NCI-H524 treated with DMSO at 0.1 percent for 48 hours (cell line): ENCODE results near the gene ZMYM4.

Source experiments
- DNase-seq: peaks from one replicate; lab custom pipeline; 2025; lab: John Stamatoyannopoulos, UW

ZMYM4 gene

GRCh38 chr1:35278886-35279554 is 10.5 kb downstream of the ZMYM4 start:
- DNase-seq, result no peak

DNA sequence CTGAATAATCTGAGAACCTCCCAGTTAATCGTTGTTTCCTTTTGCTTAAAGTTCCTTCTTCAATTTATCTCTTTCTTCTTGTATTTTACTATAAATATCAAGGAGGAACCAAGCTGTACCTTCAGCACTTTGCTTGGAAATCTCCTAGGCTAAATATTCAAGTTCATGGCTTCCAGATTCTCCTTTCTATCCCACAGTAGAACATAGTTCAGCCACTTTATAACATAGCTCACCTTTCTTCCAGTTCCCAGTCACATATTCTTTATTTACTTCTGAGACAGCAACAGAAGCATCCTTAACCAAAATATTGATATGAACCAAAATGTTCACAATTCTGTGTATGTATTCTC is 11.0 kb downstream of the ZMYM4 start:
- no peak for DNase-seq

DNA sequence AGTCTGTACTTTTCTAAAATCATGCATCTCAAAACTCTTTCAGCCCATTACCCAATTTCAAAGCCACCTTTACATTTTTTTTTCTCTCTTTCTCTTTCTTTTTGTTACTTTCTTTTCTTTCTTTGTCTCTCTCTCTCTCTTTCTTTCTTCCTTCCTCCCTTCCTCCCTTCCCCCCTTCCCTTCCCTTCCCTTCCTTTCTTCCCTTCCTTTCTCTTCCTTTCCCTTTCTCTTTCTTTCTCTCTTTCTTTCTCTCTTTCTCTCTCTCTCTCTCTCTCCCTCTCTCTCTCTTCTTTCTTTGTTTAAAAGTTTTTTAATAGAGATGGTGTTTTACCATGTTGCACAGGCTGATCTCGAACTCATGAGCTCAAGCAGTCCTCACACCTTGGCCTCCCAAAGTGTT is 11.5 kb downstream of the ZMYM4 start:
- no peak for DNase-seq

- no peak for DNase-seq
Measured at GRCh38 chr1:35281565-35281964, 13.1 kb downstream of the ZMYM4 start.

DNA sequence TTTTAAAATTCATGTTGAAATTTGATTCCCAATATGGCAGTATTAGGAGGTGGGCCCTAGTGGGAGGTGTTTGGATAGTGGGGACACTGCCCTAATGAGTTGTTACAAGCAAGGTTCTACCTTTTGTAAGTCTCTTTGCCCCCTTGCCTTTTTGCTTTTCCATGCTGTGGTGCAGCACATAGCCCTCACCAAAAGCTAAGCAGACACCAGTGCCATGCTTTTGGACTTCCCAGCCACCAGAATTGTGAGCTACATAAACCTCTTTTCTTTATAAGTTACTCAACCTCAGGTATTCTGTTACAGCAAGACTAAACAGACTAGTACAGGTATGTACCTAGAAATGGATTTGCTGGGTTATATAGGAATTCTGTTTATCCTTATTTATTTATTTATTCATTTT is 13.7 kb downstream of the ZMYM4 start:
- DNase-seq, result no peak

- DNase-seq, result no peak
Measured at GRCh38 chr1:35284852-35285251, 16.3 kb downstream of the ZMYM4 start.

DNA sequence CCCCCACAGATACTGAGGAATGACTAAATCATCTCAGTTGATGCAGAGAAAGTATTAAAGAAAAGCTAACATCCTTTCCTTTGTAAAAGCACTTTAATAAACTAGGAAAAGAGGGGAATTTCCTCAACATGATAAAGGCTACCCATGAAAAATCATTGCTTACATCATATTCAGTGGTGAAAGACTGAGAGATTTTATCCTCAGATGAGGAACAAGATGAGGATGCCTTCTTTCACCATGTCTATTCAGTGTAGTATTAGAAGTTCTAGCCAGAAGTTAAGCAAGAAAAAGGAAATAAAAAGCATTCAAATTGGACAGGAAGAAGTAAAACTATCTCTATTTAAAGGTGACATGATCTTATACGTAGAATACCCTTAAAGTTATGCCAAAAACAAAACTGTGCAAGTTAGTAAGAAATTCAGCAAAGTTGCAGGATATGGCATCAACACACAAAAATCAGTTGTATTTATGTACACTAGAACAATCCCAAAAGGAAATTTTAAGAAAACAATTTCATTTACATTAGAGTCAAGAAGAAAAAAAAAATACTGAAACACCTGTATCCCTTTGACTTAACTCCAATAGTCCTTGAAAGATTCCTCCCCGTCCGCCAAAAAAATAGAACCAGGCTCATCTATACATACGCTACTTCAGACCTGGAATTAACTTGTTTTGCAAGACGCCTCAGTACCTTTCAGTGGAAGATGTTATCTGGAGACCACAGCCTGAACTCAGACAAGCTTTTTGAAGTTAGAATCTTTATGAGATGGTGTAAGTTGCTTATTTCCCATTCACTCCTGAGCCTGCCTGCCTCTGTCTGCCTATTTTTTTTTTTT is 17.5 kb downstream of the ZMYM4 start:
- no peak for DNase-seq

DNA sequence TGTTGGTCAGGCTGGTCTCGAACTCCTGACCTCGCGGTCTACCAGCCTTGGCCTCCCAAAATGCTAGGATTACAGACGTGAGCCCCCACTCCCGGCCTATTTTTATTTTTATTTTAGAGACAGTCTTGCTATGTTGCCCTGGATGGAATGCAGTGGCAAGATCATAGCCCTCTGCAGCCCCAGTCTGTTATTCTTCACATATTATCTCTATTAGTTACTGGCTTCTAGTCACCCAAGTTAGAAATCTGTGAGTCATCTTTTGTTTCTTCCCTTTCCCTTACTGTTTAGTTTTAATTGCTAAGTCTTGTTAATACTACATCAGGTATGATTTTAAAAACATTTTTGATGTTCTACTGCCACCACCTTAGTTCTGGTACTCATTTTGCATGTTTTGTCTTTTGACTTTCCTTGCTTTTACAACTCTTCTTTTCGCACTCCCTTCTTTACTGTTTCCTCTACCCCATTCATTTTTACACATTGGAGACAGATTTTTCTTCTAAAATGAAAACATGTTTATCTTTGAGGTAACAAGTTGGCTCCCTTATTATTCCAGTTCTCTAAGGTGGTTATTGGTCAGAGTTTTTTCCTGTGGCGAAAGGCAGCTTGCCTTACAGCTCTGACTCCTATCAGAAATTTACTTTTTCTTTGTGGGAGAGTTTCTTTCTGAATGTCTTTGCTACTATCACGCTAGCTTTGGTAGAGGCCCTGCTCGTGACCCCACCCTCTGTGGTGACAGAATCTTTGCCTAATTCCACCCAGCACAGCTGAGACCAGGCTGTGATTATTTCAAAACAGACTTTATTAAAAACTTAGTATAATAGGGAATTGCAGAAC is 19.5 kb downstream of the ZMYM4 start:
- no peak for DNase-seq

- no peak for DNase-seq
Measured at GRCh38 chr1:35288761-35289160, 20.3 kb downstream of the ZMYM4 start.

DNA sequence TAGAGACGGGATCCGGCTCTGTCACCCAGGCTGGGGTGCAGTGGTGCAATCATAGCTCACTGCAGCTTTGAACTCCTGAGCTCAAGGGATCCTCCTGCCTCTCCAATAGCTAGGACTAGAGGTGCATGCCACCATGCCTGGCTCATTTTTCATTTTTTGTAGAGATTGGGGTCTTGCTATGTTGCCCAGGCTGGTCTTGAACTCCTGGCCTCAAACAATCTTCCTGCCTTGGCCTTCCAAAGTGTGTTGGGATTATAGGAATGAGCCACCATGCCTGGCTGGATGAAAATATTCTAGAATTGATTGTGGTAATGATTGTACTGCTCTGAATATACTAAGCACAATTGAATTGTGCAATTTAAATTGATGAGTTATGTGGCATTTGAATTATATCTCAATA is 21.9 kb downstream of the ZMYM4 start:
- DNase-seq, result no peak

- no peak for DNase-seq
Measured at GRCh38 chr1:35294809-35295208, 26.3 kb downstream of the ZMYM4 start.

- no peak for DNase-seq
Measured at GRCh38 chr1:35297886-35298285, 29.4 kb downstream of the ZMYM4 start.

GRCh38 chr1:35298464-35298863 is 30.0 kb downstream of the ZMYM4 start:
- peak; percentile 1 for DNase-seq

- no peak for DNase-seq
Measured at GRCh38 chr1:35300376-35300775, 31.9 kb downstream of the ZMYM4 start.

DNA sequence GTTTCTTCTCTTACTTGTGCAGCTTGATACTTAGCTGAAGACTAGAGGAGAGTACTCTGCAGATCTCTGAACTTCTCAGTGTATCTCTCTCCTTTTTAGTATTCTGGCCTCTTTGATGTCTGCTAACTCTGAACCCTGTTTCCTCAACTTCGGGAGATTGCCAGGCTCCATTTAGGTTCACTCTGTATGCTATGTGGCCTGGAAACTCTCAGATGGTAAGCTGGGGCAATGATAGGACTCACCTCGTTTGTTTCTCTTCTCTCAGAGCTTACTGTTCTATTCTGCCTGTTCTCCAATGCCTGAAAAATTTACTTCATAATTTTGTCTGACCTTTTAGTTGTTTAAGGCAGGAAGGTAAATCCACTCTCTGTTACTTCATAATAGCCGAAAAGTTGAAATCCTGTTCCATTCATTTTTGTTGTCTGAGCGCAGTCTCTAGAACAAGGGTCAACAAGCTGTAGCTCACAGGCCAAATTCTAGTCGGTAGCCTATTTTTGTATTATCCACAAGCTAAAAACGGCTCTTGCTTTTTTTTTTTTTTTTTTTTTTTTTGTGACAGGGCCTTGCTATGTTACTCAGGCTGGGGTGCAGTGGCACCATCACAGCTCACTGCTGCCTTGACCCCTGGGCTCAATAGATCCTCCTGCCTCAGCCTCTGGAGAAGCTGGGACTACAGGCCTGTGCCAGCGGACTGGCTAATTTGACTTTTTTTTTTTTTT is 33.3 kb downstream of the ZMYM4 start:
- DNase-seq, result no peak

DNA sequence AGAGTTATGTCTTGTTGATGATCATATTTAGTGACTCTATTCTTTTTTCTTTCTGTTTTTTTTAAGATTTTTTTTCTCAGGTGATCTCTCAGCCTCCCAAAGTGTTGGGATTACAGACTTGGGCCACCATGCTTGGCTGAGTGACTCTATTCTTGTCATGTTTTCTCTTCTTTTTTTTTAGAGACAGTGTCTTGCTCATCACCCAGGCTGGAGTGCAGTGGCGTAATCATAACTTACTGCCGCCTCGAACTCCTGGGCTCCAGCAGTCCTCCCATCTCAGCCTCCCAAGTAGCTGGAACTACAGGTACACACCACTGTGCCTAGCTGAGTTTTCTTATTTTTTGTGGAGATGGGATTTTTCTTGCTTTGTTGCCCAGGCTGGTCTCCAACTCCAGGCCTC is 36.9 kb downstream of the ZMYM4 start:
- no peak for DNase-seq

DNA sequence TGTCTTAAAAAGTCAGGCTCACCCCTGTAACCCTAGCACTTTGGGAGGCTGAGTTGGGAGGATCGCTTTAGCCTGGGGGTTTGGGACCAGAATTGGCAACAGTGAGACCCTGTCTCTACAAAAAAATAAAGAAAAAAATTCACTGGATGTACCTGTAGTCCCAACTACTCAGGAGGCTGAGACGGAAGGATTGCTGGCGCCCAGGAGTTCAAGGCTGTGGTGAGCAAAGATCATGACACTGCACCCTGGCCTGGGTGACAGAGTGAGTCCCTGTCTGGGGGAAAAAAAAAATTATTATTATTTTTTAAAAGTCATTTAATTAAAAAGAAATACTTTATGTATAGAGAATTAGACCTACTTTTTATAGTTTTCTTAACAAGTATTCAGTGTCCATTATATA is 47.1 kb downstream of the ZMYM4 start:
- DNase-seq, result no peak

- DNase-seq, result no peak
Measured at GRCh38 chr1:35316264-35316663, 47.8 kb downstream of the ZMYM4 start.

DNA sequence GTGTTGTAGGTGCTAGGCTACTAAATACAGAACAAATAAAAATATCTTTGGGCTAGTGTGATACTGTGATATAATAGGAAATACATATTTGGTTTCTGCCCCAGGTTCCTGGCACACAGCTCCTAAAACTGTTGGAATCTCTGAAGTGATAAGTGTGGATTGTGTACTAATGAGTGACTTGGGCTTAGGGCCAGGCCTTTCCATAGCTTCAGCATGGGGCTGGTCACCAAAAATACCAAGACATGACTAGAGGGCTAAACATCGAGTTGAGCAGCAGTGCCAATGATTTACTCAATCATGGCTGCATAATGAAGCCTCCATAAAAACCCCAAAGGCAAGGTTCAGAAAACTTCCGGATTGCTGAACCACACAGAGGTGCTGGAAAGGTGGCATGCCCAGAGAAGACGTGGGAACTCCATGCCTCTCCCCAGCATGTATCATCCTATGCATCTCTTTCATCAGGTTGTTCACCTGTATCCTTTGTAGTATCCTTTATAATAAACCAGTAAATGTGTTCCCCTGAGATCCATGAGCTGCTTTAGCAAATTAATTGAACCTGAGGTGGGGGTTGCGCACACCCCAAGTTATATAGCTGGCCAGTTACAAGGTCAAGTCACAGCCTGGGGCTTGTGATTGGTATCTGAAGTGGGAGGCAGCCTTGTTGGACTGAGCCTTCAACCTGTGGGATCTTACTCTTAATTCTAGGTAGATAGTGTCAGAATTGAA is 51.6 kb downstream of the ZMYM4 start:
- no peak for DNase-seq

- DNase-seq, result no peak
Measured at GRCh38 chr1:35320937-35321336, 52.4 kb downstream of the ZMYM4 start.

GRCh38 chr1:35324486-35324885 is 56.0 kb downstream of the ZMYM4 start:
- no peak for DNase-seq
